K562 (cell line): Measurements from ENCODE around the gene SLC7A8. TPM values are rescaled to one million over a fixed set of nuclear protein-coding genes. Genes with fewer than 3 reads are reported as not detected.

Source experiments
- ATAC-seq: fragments of 200-7000 bp; cut with Tn5 transposase; 3 replicates; pipeline ENCODE4 v1.9.1; 2020; ENCODE audit warnings: moderate library complexity
- BruUV-seq: library from RNA; stranded (reverse); fragments of 400-500 nt; replicated peaks from 2 replicates; lab custom pipeline; 2021; lab: Mats Ljungman, UMichigan
- CTCF ChIA-PET: fragments of 300-600 bp; formaldehyde crosslinking; extraction: SDS; loops from one replicate; lab custom pipeline; 2021; ENCODE audit warnings: low intra/inter-chr PET ratio; lab: Yijun Ruan, JAX
- POLR2A ChIA-PET: fragments of 300-600, 350-650 bp; sonication (Branson Sonifier 250); formaldehyde crosslinking; extraction: SDS; loops from one replicate; lab custom pipeline; 2021; ENCODE audit warnings: antibody characterized with exemption, inconsistent platforms; lab: Yijun Ruan, JAX
- DNase-seq, 4 experiments: peaks; one replicate each; pipeline versions ENCODE4 v3.0.0 to v3.0.0-alpha.2; 2011 to 2018; ENCODE audit warnings: low spot score in 3 of 4, mixed read lengths in 3 of 4; ENCODE audit errors: extremely low read depth in 1 of 4
- FAIRE-seq: peaks from 2 replicates; lab custom pipeline; 2011; peaks lifted over from hg19 to GRCh38; lab: Jason Lieb, UNC
- H2AFZ ChIP-seq: 2 replicates; pipeline ENCODE4 v1.6.0; 2011; ENCODE audit warnings: low read depth, low read length, control low read depth, inconsistent platforms
- H3K27ac ChIP-seq: fragments of 200-600 bp; 3 replicates; pipeline ENCODE4 v1.8.0; 2011; ENCODE audit warnings: low read depth, mild to moderate bottlenecking, control low read depth, inconsistent platforms, low read length, moderate library complexity, mixed read lengths; ENCODE audit errors: extremely low read depth
- H3K27me3 ChIP-seq, 2 experiments: fragments of 300-600 bp in 1 of 2; 2 replicates in 1 of 2; 3 replicates in 1 of 2; pipeline versions ENCODE4 v1.6.0 to v1.8.0; 2011; ENCODE audit warnings: inconsistent platforms in 2 of 2, low read length in 2 of 2, mild to moderate bottlenecking in 1 of 2, mixed read lengths in 1 of 2, moderate library complexity in 1 of 2; ENCODE audit not compliant: control insufficient read depth in 2 of 2, insufficient read depth in 2 of 2
- H3K36me3 ChIP-seq: fragments of 300-600 bp; 3 replicates; pipeline ENCODE4 v1.8.0; 2011; ENCODE audit warnings: mild to moderate bottlenecking, low read length, inconsistent platforms; ENCODE audit not compliant: control insufficient read depth, insufficient read depth
- H3K4me1 ChIP-seq, 2 experiments: fragments of 200-600 bp in 1 of 2; replicated peaks in 1 of 2; 2 replicates in 1 of 2; 3 replicates in 1 of 2; pipeline versions ENCODE4 v1.5.1 to v1.8.0; 2011; ENCODE audit warnings: inconsistent platforms in 2 of 2, low read length in 2 of 2, mild to moderate bottlenecking in 1 of 2, mixed read lengths in 1 of 2, moderate library complexity in 1 of 2; ENCODE audit not compliant: control insufficient read depth in 2 of 2, insufficient read depth in 2 of 2
- H3K4me2 ChIP-seq: 2 replicates; pipeline ENCODE4 v1.6.1; 2011; ENCODE audit warnings: low read length, control low read depth, inconsistent platforms, mixed read lengths; ENCODE audit not compliant: insufficient read depth
- H3K4me3 ChIP-seq: fragments of 200-600 bp; sonication (generic), shearing (Covaris generic); 2 replicates; pipeline ENCODE4 v1.5.1; 2016; ENCODE audit warnings: control low read depth, inconsistent platforms
- H3K79me2 ChIP-seq: fragments of 200-600 bp; 3 replicates; pipeline ENCODE4 v1.8.0; 2011; ENCODE audit warnings: low read length, inconsistent platforms; ENCODE audit not compliant: control insufficient read depth, insufficient read depth
- H3K9ac ChIP-seq, 2 experiments: 2 replicates each; pipeline versions ENCODE4 v1.6.0 to v1.6.1; 2011; ENCODE audit warnings: low read depth in 2 of 2, low read length in 2 of 2, control low read depth in 1 of 2, inconsistent platforms in 1 of 2, mild to moderate bottlenecking in 1 of 2, mixed read lengths in 1 of 2; ENCODE audit not compliant: insufficient read depth in 1 of 2
- H3K9me1 ChIP-seq: one replicate; pipeline ENCODE4 v1.6.0; 2011; ENCODE audit warnings: inconsistent platforms, mild to moderate bottlenecking, low read length, moderate library complexity; ENCODE audit not compliant: control insufficient read depth, insufficient read depth
- H3K9me3 ChIP-seq: replicated peaks from 2 replicates; pipeline ENCODE4 v1.5.1; 2011; ENCODE audit warnings: low read depth, low read length, inconsistent platforms; ENCODE audit not compliant: control insufficient read depth, insufficient read depth
- H4K20me1 ChIP-seq: replicated peaks from 2 replicates; pipeline ENCODE4 v1.6.1; 2011; ENCODE audit warnings: low read length, inconsistent platforms, mixed read lengths; ENCODE audit not compliant: control insufficient read depth, insufficient read depth
- RAD21 ChIP-seq, 2 experiments: fragments of 250-450 bp in 1 of 2; fragments of 450-650 bp in 1 of 2; sonication (Bioruptor Pico) in 1 of 2; formaldehyde crosslinking in 1 of 2; IDR thresholded peaks in 1 of 2; conservative IDR thresholded peaks in 1 of 2; 2 replicates each; pipeline versions ENCODE4 v1.4.0 to v1.8.0; 2020 to 2022; ENCODE audit warnings: mild to moderate bottlenecking in 2 of 2, moderate library complexity in 1 of 2
- SIX5 ChIP-seq, 2 experiments: IDR thresholded peaks; 2 replicates each; pipeline ENCODE4 v1.6.1; 2011; ENCODE audit warnings: low read length in 2 of 2, borderline replicate concordance in 1 of 2, low read depth in 1 of 2, mild to moderate bottlenecking in 1 of 2, moderate library complexity in 1 of 2; ENCODE audit not compliant: insufficient read depth in 1 of 2
- TRIM24 ChIP-seq, 2 experiments: fragments of 450-650 bp; IDR thresholded peaks; 2 replicates each; pipeline ENCODE4 v1.6.1; 2016
- ZNF316 ChIP-seq: fragments of 450-650 bp; IDR thresholded peaks from 2 replicates; pipeline ENCODE4 v1.6.1; 2016
- WGBS: fragments of 100-300 bp; shearing (Covaris generic); methylation state at CpG from one replicate; pipeline ENCODE4 v1.1.6; 2016; ENCODE audit warnings: low coverage, mixed read lengths; ENCODE audit not compliant: insufficient coverage; ENCODE audit errors: missing lambda C conversion rate; 5-methylcytosine and 5-hydroxymethylcytosine counted together
- in situ Hi-C: fragments of 300-500 bp; cut with MboI; formaldehyde crosslinking; loops from 4 replicates; pipeline ENCODE4 v1.15.0; 2018; ENCODE audit warnings: inconsistent platforms, mixed read lengths
- intact Hi-C: fragments of 100-400 bp; cut with micrococcal nuclease; formaldehyde crosslinking; loops from 2 replicates; pipeline ENCODE4 v1.14.2; 2022
- polyA plus RNA-seq, 8 experiments: library from polyadenylated mRNA; depleted of rRNA in 4 of 8; stranded (reverse) in 5 of 8; unstranded in 3 of 8; fragments of >200 nt; fragmentation: Nextera tagmentation in 2 of 8; fragmentation: Illumina TruSeq in 1 of 8; extraction: Ambion mirVana in 2 of 8; extraction: Trizol in 1 of 8; gene quantifications; 2 replicates each; pipeline versions ENCODE4 v1.2.1 to v1.2.3, GENCODE V29; 2011 to 2014; ENCODE audit warnings: inconsistent platforms in 1 of 8, missing spikeins in 1 of 8
- total RNA-seq, 7 experiments: library from RNA; depleted of rRNA in 6 of 7; stranded (reverse); fragments of >200 nt in 6 of 7; fragmentation: Illumina TruSeq in 2 of 7; extraction: Trizol in 2 of 7; gene quantifications; 2 replicates each; pipeline versions ENCODE4 v1.2.1 to v1.2.3, GENCODE V29; 2011 to 2021; ENCODE audit warnings: low replicate concordance in 1 of 7

Gene SLC7A8
- total and polyA plus RNA-seq, 9 of the 15 experiments (the other 6 are each of a cell fraction or from before 2014, with no cell fraction given): 2.0 to 33.0 (median 6.0) TPM

- no peaks in the 10 kb centered on the region for H3K9me3 ChIP-seq
- peak; percentile 24; the same call in 1 of the 2 replicates for TF ChIP-seq ZNF316
- TF ChIP-seq SIX5 (IDR thresholded peaks at IDR 0.05; ENCODE audit: borderline replicate concordance in 1 of 2, insufficient read depth in 1 of 2, low read depth in 1 of 2, low read length in 2 of 2): no peak
- DNase-seq (no peak), ATAC-seq (no peak), FAIRE-seq (no peak)
- H3K9me1 ChIP-seq: no peaks in the 10 kb centered on the region
- H3K4me3 ChIP-seq: no peak overlapping the region
- H4K20me1 ChIP-seq: no peaks in the 10 kb centered on the region
- no peak overlapping the region for H2AFZ ChIP-seq
- no peaks in the 10 kb centered on the region for H3K27me3 ChIP-seq
- H3K36me3 ChIP-seq: peaks cover 5% of the 10 kb centered on the region; the same call in 1 of the 3 replicates
- no TSS peak for BruUV-seq
- no peak overlapping the region for H3K4me2 ChIP-seq
- no peak overlapping the region for H3K9ac ChIP-seq
- POLR2A ChIA-PET: interaction anchor here (0.6 to 1.2 kb wide), 2 partner anchors 31 to 66 kb away, joined by 3 read pairs; no protein-coding TSS in a partner anchor
- no peaks in the 10 kb centered on the region for H3K79me2 ChIP-seq
- peaks cover 36 to 42% of the 10 kb centered on the region in 2 experiments; a peak in 4 of 5 replicates for H3K4me1 ChIP-seq
- WGBS: 81% methylated on average over 7 of the region's 7 CpGs
- intact Hi-C loops (no loop called here), in situ Hi-C loops (no loop called here)
- CTCF ChIA-PET: no interaction called here
- H3K27ac ChIP-seq: no peak overlapping the region
Measured at GRCh38 chr14:23141706-23142444, 41.6 kb downstream of the SLC7A8 start.

GRCh38 chr14:23140371-23140770 is 43.1 kb downstream of the SLC7A8 start:
- Histone ChIP-seq H3K9me3 (no peaks in the 10 kb centered on the region), H3K79me2 (no peaks in the 10 kb centered on the region), H4K20me1 (no peaks in the 10 kb centered on the region), H2AFZ (no peak overlapping the region), H3K36me3 (peaks cover 9% of the 10 kb centered on the region; the same call in 1 of the 3 replicates), H3K9me1 (no peaks in the 10 kb centered on the region), H3K4me2 (no peak overlapping the region), H3K4me1 (peaks cover 28 to 39% of the 10 kb centered on the region in 2 experiments; a peak in 4 of 5 replicates), H3K27ac (no peak overlapping the region; the same call in 2 of the 3 replicates), H3K4me3 (no peak overlapping the region), H3K27me3 (no peaks in the 10 kb centered on the region), H3K9ac (no peak overlapping the region)
- WGBS: 70% methylated on average over 6 of the region's 6 CpGs
- ChIA-PET CTCF (no interaction called here), POLR2A (no interaction called here)
- FAIRE-seq (no peak), ATAC-seq (no peak), DNase-seq (no peak)
- intact Hi-C loops: no loop called here
- TF ChIP-seq RAD21 (CRISPR knock-in tag; conservative IDR thresholded peaks at IDR 0.05 in 1 of 2, IDR thresholded peaks at IDR 0.05 in 1 of 2) (peak in 1 of 2 experiments; percentile 13; a peak in 1 of 4 replicates), TRIM24 (IDR thresholded peaks at IDR 0.05) (no peak)
- in situ Hi-C loops: no loop called here
- no TSS peak for BruUV-seq
